RPMI8226 (cell line): ENCODE measurements around the gene PHACTR1.
"Not testable (repeated sequence)": the region's sequence is repeated elsewhere in the genome, so short reads cannot be mapped to it uniquely, and the experiment has no call there.

ENCODE experiments used
- DNase-seq: peaks from one replicate; pipeline ENCODE4 v3.0.0-alpha.2; 2015

Gene PHACTR1

DNA sequence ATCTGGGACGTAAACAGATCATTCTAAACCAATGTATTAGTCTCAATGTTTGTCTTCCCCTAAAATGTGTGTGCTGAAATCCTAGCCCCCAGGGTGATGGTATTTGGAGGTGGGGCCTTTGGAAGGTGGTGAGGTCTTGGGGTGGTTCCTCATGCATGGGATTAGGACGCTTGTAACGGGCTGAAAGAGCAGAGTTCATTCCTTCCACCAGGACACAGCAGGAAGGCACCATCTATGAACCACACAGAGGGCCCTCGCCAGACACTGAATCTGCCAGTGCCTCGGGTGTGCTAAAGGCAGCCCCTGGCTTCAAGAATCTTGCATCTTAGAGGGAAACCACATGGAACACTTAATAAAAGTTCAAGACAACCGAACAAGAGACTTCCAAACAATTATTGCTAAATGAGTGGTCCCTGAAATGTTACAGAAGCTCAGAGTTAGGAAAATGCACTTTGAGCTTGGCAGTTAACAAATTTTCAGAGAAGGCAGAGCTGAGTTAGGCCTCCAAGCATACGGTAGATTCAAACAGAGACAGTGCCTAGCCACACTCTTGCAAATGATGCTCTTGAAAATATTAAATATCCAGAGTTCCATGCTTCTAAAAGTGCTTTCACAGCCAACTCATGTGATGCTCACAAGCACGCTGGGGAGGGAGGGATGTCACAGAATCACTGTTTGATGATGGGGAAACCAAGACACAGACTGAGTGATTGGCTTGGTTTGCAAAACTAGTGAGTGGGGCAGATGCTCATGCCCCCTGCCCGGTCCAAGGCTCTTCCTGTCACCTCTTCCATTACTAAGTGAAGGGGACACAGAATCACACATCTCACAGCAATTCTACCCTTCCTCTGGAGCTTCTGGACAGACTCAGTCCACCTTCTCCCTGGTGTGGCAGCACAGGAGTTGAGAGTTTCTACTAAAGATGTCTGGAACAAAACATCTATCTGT is 584.4 kb downstream of the PHACTR1 start:
- DNase-seq = no peak

DNA sequence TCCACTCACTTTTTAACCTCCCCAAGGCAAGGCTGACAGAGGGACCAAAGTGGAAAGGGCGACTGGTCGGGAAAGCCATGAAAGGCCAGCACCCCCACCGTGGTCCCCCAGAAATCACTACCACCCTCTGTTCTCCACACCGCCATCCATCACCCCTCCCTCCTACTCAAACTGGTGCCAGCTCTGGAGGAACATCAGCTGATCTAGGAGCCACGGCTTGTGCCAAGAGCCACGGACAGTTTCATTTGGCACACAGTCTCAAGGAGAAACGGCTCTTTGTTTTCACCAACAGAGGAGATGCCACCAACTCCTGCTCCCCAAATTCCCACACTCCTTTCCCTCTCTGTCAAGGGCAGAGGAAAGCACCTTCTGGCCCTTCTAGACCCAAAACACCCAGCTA is 585.7 kb downstream of the PHACTR1 start:
- no peak for DNase-seq

DNA sequence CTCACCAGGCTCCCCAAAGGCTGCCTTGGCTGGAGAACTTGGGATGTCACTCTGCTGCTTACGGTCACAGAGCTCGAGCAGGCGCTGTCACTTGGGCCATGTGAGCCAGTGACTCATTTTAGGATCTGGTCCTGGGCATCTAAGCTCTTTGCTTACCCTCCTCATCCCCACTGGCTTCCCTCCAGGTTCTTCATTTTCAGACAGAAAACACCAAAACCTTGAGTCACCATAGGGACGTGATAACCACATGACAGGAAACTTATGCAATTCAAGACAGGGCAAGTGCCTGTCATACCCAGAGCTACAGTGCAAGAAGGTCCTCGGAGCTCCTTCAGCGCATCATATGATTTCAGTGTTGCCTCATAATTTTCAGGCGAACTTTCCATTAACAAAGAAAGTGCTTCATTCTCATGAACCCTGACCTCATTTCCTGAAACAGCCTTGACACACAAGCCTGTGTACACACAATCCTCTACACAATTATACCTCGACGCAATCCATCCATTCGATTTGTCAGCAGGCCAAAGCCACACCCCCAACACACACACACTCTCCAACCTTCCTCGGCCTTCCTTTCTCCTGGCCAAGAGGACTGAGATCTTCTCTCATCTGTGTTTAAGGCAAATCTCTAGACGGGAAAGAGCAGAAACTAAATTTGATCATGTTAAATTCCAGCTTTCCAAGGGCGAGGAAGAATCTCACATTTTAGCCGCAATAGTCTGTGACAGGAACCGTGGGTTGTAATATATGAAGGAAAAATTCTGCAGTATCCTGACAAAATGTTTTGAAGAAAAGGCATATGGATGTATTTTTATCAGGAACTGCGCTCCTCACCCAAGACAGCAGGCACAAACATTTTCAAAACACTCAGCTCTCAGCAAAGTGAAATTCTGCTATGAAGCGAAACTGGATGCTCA is 586.4 kb downstream of the PHACTR1 start:
- peak; percentile 94 for DNase-seq

- peak; percentile 97 for DNase-seq
These were observed 587.1 kb downstream of the PHACTR1 start for GRCh38 chr6:13303668-13304017.

- no peak for DNase-seq
These were observed 587.5 kb downstream of the PHACTR1 start for GRCh38 chr6:13304101-13304500.

GRCh38 chr6:13304580-13305260 is 588.2 kb downstream of the PHACTR1 start:
- DNase-seq = peak; percentile 20

- no peak for DNase-seq
These were observed 588.7 kb downstream of the PHACTR1 start for GRCh38 chr6:13305288-13305687.

DNA sequence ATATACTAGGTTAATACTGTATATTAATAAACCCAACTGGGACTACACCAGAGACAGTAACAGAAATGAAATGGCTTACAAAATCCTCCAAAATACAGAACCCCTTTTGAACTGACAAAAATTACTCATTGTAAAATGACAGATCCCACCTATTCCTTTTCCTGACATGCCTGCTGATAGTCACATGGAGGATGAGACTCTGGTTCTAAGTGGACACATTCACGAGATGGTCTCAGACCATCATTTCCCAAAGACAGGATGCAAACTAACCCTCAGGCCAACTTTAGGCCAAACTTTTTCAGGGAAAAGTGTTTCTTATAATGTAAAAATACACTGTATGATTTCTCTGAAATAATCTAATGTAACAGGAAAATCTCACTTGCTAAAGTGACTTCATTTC is 589.2 kb downstream of the PHACTR1 start:
- no peak for DNase-seq

- DNase-seq = no peak
These were observed 591.0 kb downstream of the PHACTR1 start for GRCh38 chr6:13307508-13307995.

DNA sequence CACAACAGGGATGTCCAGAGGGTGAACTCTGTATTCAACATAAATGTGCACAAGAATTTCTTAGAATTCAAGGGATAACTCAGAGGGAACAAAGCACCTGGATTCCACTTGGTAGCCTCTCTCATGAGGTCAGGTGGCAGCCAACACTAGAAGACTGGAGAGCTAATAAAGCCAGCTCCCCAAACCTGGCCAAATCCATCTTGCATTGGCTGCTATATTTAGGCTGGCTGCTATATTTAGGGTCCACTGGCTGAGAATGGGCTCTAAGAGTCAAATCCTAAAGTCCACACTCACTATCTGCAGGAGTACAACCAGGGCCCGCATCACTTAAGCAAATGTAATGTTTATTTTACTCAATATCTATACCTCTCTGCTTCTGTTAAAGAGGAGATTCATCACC is 591.8 kb downstream of the PHACTR1 start:
- DNase-seq = no peak

GRCh38 chr6:13311155-13311554 is 594.6 kb downstream of the PHACTR1 start:
- DNase-seq = no peak

- no peak for DNase-seq
These were observed 598.2 kb downstream of the PHACTR1 start for GRCh38 chr6:13314806-13315205.

DNA sequence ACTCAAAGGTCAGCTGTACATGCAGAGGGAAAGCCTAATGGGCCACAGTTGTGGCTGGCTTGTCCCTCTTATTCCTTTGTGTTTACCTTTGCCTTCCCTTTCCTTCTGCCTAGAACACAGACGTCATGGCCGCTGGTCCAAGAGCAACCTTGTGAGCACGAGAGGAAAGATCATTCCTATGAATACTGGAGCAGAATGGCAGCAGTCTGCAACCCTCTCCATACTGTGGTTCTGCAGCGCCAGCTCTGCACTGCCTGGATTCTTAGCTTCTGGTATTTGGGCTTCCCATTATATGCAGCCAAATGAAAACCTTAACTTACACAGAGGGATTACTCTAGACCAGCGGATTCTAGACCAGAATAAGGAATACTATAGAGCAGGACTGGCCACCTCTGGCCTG is 599.3 kb downstream of the PHACTR1 start:
- DNase-seq = no peak

DNA sequence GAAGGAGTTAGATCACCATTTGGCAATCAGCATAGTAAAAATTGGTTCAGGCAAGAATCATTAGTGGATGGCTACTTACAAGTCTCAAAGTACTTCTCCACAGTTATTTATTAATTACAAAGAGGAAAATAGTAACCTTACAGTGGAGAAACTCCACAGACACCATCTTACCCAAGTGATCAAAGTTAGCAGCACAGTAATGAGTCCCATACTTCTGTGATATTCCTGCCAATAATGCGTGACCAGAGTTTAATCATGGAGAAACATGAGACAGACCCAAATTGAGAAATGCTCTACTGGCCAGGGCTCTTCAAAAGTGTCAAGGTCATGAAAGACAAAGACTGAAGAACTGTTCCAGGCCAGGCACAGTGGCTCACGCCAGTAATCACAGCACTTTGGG is 602.3 kb downstream of the PHACTR1 start:
- no peak for DNase-seq

DNA sequence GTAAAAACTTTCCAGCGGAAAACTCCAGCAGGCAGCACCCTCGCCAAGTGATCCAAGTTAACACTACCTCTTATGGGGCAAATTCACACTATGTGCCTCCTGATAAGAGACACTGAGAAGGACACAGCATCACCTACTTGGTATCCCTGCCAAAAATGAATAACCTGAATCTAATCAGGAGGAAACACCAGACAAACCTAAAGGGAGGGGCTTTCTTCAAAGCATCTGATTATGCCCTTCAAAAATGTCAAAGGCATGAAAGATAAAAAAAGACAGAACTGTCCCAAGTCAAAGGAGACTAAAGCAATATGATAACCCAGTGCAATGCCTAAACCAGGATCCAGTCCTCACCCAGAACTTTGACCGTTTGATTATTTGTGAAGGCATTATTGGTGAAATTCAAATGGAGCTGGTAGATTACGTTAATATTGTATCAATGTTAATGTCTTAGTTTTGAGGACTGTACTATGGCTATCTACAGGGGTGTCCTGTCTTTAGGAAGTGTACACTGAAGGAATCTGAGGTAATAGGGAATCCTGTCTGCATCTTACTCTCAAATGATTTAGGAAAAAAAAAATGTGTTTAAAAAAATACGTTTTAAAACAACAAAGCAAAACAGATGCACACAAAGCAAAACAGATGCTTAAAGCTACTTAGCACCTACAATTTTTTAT is 603.5 kb downstream of the PHACTR1 start:
- no peak for DNase-seq

DNA sequence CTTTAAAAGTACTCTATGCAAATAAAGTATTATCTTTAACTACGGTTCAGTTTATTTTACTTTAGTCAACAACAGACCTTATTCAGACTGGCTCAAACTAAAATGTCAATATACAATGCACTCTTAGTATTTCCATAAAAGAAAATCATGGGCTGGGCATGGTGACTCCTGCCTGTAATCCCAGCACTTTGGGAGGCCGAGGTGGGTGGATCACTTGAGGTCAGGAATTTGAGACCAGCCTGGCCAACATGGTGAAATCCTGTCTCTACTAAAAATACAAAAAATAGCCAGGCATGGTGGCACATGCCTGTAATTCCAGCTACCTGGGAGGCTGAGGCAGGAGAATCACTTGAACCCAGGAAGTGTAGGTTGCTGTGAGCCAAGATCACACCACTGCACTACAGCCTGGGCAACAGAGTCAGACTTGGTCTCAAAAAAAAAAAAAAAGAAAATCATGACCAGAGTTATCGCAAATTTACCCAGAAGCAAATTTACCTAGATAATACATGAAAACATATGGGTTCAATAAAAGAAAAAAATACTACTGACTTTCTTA is 609.5 kb downstream of the PHACTR1 start:
- not testable (repeated sequence) for DNase-seq

DNA sequence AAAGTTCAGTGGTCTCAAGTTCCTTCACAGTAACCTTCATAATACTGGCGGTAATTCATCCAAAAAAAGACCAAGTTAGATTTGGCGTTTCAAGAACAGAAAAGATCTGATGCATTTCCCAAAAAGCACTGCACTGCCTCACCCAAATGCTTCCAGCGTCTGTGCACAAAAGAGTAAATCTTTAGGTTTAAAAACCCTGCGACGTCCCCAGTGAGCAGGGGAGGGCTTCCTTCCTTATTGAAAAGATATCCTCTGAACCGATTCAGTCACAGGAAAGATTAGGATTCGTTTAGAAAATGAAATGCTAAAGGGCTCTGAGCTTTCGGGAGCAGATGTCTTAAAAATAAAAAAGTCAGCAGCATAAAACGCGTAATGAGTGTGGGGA is 611.1 kb downstream of the PHACTR1 start:
- DNase-seq = peak; percentile 62

- peak; percentile 97 for DNase-seq
These were observed 611.7 kb downstream of the PHACTR1 start, which contains the start of gene TBC1D7 for GRCh38 chr6:13328076-13328874. TSS of gene TBC1D7 (minus strand) at chr6:13328537. CDS start at chr6:13326898, 1,639 bp downstream.

DNA sequence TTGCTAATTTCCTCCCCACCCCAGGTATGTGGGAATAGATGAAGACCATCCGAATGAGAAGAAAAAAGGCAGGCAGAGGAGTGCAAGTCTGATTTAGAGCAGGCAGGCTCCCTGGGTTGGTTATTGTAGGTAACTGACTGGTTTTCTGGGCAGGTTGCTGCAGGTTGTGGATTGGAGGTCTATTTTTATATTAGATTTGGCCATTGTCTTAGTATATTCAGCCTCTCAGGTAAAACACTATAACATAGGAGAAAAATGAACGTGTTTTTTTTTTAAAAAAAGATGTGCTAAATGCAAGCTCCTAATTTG is 612.3 kb downstream of the PHACTR1 start:
- no peak for DNase-seq

DNA sequence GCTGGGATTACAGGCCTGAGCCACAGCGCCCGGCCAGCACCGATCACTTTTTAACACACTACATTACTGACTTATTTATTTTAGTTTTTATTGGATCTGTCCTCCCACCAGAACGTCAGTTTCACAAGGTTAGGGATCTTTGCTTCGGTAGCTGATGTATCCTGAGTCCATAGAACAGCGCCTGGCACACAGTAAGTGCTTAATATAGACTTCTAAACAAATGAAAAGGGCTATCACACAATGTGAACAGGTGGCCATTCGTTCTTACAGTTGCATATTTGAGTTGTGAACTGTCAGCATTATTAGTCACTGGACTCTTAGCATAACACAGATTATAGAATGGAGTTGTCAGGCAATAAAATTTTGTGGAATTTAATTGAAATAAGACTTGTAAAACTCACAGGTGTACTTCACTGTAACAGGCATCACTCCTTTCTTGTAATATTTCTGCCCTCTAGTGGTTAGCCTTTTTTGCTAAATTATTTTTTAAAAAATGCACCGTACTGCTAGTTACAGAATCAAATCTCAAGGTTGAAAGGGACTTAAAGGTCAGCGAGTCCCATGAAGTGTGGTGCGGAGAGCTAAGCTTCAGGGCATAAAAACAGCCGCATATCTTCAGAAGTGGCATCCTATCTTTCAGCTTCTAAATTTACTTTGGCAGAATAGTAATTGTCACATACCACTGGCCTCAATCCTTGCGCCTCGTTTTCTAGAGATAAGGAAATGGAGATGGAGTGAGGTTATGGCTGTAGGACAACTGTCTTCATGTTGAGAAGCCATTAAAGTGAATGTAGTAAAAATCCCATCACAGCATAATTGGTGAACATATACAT is 615.2 kb downstream of the PHACTR1 start:
- DNase-seq = peak; percentile 63
